NCI-H524 treated with DMSO at 0.1 percent for 48 hours (cell line): ENCODE data around the gene CTRB1.

Source experiments
- DNase-seq: peaks from one replicate; lab custom pipeline; 2025; lab: John Stamatoyannopoulos, UW

CTRB1 gene

DNA sequence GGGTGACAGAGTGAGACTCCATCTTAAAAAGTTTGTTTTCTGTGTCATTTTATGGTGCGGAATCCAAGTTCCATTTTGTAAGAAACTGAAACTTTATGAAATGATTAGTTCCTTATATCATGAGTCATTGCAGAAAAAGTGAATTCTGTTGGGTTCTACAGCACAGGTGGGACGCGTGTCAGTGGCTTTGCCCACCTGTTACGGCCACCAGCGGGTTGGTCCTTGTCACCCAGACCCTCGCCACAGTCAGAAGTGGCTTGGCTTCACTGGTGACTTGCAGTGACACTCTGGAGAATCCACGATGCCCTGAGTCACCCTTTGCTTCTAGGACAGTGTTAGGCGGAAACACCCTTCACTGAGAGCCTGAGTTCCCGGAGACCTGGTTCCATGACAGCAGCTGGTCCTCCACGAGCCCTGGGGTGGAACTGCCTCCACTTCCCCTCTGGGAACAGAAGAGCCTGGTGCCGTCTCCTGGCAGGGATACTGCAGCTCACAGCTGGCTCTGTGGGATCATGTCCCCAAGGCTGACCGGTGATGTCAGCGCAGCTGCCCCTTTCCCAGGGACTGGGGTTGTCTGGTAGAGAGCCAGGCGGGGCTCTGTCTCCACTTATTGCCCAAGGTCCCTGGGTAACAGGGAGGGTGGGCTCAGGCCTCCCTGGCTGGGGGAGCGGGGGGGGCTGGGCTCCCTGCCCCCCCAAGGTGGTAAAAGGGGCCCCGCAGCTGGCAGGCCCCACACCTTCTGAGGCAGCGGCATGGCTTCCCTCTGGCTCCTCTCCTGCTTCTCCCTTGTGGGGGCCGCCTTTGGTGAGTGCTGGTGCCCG is at the start of gene CTRB1:
CTRB1 (plus strand) TSS at position 733 of the 821 bp plus-strand sequence; CDS start at position 753, 20 bp downstream.
- DNase-seq = no peak

GRCh38 chr16:75169899-75170405 is 48.8 kb upstream of the CTRB1 start:
- DNase-seq = no peak

- DNase-seq = no peak
Measured at GRCh38 chr16:75172578-75172977, 46.2 kb upstream of the CTRB1 start.

- DNase-seq = no peak
Measured at GRCh38 chr16:75175074-75175473, 43.7 kb upstream of the CTRB1 start.

DNA sequence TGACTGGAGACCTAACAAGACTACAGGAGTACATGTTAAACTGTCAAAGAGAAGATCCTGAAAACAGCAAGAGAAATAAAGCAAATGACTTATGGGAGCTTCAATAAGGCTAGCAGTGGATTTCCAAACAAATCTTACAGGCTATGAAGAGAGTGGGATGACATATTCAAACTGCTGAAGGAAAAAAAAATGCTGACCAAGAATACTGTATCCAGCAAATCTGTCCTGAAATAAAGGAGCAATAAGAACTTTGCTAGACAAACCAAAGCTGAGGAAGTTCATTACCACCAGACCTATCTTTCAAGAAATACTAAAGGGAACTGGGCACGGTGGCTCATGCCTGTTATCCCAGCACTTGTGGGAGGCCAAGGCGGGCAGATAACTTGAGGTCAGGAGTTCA is 41.9 kb upstream of the CTRB1 start:
- DNase-seq = no peak

DNA sequence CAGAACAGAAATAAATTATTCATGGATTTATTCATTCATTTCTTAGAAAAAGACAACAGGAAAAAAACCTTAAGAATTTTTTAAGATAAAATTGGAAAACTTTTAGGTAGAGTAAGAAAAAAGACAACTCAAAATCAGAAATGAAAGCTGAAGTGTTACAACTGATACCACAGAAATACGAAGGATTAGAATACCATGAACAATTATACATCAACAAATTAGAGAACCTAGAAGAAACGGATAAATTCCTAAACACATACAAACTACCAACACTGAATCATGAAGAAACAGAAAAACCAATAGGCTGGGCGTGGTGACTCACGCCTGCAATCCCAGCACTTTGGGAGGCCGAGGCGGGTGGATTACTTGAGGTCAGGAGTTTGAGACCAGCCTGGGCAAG is 39.6 kb upstream of the CTRB1 start:
- DNase-seq = no peak

GRCh38 chr16:75181630-75182029 is 37.2 kb upstream of the CTRB1 start:
- DNase-seq = no peak

GRCh38 chr16:75188832-75189477 is 29.8 kb upstream of the CTRB1 start:
- no peak for DNase-seq

DNA sequence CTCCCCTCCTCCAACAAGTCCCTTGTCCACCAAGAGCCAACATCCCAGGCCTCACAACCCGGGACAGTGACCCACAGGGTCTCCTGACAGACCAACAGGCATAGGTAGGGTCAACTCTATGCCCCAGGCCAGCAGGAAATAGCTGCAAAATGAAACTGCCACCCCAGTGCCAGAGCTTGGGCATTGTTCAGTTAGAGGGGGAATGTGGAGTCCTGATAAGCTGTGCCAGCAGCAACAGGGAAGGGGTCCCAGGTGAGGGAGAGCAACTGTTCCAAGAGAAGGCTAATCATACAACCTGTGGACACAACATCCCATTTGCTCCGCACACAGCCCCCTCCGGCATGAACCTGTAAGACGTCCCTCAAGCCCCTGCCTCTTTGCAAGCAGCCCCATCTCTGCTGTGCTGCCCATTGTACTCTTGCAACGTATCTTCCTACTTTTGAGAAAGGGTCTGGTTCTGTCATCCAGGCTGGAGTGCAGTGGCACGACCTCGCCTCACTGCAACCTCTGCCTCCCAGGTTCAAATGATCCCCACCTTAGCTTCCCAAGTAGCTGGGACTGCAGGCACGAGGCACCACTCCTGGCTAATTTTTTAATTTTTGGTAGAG is 29.0 kb upstream of the CTRB1 start:
- DNase-seq = no peak

- DNase-seq = no peak
Measured at GRCh38 chr16:75192606-75193264, 26.1 kb upstream of the CTRB1 start.

- DNase-seq = peak; percentile 50
Measured at GRCh38 chr16:75193265-75193650, 25.5 kb upstream of the CTRB1 start.

DNA sequence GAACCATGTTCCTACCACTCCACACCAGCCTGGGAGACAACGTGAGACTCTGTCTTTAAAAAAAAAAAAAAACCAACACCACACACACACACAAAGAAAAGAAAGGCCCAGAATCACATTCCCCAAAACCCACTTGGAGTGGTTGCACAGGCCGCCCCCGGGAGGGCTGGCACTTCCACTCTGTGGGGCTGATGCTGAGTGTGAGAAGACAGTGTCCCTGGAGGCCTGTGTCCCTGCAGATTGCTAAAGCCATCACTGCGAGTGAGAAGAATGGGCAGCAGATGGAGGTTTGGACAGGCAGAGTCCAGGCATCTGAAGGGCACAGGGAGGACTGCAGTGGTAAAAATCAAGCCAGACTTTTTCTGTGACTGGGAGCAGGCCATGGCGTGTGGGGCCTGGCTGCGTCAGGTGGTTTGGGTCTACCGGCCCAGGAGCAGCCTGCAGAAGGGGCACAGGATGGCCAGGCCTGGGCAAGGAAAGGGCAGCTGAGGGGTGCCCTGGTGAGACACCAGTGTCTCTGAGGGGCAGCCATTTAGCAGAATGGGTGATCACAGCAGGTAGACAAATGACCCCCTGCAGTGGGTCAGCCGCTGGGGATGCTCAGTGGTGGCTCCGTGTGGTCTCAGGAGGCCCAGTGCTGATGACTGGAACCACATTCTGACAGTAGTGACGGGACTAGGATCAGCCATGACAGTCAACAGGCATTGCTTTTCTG is 24.9 kb upstream of the CTRB1 start:
- no peak for DNase-seq

DNA sequence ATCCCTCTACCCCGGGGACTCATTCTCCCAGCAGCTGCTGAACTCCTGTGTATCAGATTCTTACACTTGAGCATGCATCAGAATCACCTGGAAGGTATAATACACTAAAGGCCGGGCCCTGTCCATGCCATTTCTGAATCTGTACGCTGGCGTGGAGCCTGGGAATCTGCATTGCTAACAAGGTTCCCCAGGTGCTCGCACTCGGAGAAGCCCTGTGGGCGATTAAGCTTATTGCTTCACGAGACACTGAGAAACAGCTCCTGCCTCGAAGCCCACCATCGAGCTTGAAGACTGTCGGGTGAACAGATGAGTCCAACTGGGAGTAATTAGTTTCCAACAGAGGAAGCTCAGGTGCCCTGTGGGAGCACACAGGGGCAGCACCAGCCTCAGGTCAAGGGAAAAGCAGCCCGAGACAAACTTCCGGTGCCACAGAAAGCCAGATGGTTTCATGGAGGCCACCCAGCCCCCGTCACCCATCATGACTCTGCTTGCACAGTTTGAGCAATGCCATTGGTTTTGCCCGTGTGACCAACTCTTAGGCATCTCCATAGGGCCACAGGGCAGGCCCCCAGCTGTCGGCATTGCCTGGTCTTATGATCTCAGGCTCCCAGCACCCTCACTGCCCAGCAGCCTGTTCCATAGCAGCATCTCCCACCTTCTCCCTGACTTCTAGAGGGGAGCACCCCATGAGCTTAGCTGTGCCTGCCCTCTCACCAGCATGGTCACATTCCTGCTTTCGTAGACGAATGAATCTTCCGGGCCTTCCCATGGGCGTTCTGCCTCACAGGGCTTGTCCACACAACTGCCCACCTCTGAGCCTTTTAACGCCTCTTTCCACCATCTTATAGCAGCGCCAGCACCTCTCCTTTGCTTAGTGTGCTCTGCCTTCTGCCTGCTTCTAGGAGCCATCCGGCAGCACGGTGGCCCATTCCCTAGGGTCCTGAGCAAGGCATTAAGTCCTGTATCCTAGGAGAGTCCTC is 22.7 kb upstream of the CTRB1 start:
- no peak for DNase-seq

DNA sequence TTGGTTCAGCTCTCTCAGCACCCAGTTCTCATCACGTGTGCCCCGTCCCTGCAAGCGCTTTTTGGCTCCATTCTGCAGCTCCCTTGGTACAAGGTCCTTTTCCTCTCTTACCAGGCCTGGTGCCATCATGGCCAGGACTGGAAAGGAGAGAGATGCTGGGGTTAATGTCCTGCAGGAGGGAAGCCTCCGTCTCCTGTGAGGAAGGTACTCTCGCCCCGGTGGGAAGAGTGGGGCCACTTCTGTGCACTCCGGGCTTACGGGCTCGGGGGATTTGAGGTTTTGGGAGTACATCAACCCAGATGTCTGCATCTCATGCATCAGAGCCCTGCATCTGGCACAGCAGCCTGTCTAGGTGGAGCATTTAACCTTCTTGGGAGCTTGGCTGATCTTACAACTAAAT is 22.0 kb upstream of the CTRB1 start:
- no peak for DNase-seq

DNA sequence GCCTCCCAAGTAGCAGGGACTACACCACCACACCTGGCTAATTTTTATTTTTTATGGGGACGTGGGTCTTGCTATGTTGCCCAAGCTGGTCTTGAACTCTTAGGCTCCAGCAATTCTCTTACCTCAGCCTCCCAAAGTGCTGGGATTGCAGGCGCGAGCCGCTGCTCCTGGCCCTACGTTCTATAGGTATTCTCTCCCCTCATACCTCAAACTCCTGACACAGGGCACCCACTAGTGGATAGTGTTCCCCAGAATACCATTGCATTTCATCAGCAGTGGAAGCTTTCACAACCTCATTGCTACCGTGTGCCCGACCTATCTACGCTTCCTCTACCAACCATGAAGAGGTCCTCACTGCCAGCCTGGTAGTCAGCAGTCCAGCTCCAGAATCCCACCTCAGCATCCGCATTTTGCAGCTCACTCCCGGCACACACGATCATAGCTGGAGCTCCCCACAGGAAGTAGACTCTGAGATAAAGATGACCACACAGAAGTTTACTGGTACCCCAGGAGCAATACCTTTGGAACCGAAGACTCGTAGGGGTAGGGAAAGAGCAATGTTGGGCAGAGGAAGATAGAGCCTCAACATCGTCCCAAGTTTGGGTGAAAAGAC is 21.2 kb upstream of the CTRB1 start:
- no peak for DNase-seq

- no peak for DNase-seq
Measured at GRCh38 chr16:75198135-75198600, 20.6 kb upstream of the CTRB1 start.

- no peak for DNase-seq
Measured at GRCh38 chr16:75202069-75202590, 16.7 kb upstream of the CTRB1 start.

GRCh38 chr16:75203096-75203495 is 15.7 kb upstream of the CTRB1 start:
- no peak for DNase-seq

DNA sequence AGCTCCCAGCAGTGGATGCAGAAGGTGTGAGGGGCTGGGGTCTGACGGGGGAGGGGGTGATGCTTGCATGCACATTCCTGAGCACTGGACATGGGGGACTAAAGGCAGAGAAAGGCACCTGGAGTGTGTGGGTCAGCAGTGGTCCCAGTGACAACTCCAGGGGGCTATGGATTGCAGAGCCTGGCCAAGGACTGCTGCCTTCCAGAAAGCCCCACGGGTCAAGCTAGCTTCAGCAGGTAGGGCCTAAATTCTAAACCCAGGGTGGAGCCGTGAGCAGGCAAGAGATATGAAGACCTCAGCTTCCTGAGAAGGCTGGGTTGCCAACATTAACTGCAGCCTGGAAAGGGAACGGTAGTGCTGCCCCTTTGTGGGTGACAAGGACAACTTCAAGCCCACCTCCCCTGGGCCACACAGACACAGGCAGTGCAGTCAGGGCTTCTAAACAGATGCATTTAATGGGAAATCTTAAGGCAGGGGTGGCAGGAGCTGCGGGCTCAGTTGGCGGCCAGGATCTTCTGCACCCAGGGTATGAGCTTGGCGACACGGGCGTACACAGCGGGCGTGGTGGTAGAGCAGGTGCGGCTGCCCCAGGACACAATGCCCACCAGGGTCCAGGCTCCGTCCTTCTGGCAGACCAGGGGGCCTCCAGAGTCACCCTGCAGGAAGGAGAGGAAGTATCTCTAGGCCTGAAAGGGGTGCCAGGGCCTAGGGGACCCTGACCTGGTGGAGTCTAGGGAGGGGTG is 14.9 kb upstream of the CTRB1 start:
- DNase-seq = no peak
